HG03139 (cell line): ENCODE measurements around the gene SLC46A3.
"Not testable (repeated sequence)": the region's sequence is repeated elsewhere in the genome, so short reads cannot be mapped to it uniquely, and the experiment has no call there.

Experiments
- ATAC-seq: cut with Tn5 transposase; IDR thresholded peaks from one replicate; pipeline ENCODE4 v1.9.1; 2021; ENCODE audit not compliant: unreplicated experiment

SLC46A3 gene, protein sequence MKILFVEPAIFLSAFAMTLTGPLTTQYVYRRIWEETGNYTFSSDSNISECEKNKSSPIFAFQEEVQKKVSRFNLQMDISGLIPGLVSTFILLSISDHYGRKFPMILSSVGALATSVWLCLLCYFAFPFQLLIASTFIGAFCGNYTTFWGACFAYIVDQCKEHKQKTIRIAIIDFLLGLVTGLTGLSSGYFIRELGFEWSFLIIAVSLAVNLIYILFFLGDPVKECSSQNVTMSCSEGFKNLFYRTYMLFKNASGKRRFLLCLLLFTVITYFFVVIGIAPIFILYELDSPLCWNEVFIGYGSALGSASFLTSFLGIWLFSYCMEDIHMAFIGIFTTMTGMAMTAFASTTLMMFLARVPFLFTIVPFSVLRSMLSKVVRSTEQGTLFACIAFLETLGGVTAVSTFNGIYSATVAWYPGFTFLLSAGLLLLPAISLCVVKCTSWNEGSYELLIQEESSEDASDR

DNA sequence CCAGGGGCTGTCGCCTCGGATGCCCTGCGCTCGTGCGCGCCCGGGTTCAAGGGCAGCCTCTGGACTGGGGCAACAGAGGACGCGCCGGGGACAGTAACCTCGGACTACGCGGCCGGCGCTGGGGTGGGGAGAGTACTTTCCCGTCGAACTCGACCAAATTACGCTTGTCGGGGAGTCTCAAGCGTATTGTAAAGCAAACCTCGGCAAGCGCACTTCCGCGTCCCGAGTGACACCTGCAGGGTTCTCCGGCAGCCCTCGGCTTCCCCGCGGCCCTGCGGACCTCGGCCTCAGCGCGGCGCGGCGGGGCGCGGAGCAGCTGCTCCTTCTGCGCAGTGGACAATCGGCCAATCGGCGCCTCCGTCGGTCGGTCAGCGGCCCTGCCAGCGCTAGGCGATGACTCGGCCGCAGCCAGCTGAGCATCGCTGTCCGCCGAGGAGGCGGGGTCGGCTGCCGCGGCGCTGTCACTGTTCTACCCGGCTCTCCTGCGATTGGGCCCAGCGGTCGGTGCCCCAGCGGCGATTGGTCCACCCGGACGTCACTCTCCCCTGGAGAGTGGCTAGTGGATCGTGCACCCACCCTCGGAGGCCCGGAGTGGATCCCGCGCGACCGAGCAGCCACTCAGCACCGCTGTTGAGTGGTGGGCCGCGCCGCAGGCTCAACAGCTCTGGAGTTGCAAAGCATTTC, at the start of gene SLC46A3:
Gene SLC46A3 (minus strand): TSS at position 428 of the 684 bp plus-strand sequence. CDS start 972 bp downstream, outside the sequence.
- ATAC-seq = peak; percentile 98

DNA sequence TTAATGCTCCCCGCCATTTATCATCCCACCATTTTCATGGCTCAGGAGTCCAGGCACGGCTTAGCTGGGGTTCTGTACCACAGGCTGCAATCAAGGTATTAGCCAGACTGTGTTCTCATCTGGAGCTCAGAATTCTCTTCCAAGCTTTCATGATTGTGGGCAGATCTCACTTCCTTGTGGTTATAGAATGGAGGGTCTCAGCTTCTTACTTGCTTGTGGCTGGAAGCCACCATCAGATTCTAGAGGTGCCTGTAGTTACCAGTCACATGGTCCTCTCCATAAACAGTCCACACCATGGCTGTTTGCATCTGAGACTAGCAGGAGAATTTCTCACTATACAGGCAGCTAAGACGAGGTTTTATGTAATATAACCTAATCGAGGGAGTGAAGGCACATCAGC, 45.1 kb upstream of the SLC46A3 start:
- no peak for ATAC-seq

DNA sequence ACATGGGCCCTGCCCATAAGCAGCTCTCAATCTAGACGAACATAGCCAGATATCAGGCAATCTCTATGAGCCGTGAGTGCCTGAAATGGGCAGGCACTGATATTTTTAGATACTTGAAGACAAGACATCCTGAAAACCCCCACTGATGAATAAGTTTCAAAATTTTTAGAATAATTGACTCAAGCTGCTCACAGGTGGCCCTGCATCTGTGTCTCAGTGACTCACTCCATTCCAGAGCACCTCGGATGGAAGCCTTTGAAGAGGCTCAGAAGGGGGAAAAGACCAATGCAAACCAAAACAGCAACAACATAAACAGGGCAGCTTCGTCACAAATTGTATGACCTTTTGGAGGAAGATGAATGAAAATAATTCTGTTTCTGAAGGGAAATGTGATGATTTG, 42.8 kb upstream of the SLC46A3 start:
- ATAC-seq = no peak

DNA sequence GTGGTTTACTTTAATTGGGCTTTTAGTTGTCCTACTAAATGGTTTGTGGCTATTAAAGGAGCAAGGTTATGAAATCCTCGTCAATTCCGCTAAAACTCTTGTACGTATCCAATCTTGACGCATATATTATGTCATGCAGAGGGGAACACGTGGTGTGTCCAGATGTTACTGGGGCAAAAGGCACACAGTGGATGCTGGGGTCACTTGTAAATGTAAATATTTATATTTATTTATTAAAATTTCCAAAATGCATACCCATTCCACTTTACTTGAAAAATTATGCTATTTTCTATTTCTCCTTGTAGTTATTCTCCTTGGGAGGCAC, 36.7 kb upstream of the SLC46A3 start:
- ATAC-seq = no peak

DNA sequence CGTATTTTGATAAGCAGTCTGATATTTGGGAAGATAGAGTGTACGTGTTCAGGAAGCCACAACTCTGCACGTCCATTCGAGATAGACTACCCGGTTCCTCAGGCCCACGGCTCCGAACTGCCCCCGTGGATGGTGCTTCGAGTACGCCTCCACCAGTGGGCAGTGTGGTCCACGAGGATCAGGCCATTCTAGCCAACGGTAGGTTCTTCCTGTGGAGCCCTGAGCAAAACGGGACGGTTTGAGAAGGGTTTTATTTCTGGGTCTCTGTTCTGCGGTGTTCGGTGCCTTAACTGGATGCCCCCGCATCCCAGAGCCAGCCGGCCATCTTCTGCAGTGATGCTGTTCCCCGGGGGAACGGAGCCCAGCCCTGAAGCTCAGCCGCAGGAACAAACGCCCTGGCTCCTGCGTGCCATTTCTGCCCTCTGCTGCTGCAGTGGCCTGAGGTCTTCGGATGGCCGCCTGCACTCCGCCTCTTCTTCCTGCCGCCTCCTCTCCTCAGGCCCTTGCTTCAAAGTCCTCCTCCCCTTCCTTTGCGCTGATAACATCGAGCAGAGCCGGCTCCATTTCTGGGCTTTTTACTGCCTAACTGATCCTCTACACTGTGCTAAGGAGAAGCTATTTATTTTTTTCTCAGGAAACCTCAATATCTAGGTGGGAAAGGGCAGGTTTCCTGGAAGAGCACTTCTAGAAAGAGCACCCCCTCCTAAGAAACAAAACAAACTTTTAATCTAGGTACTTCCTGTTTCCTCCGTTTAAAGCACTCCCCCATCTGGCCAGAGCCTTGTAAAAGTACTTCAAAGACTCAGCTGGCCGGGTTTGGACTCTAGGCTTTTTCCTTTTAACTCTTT, 36.2 kb upstream of the SLC46A3 start:
- ATAC-seq = no peak

DNA sequence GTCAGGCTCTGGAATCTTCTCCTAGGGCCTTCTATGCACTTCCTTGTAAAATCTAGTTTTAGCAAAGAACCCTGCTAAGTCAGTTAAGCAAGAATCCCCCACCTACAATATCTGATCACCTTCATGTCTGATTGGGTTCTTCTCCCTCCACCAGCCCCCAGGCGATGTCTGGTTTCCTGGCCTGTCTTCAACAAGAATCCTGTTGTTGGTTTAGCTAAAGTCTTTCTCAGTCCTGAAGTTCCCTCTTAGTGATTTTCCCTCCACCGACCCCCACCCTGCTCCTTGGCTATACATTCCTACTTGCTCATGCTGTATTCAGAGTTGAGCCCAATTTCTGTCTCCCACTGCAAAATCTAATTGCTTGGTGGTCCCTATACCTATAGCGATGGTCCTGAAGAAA, 35.2 kb upstream of the SLC46A3 start:
- ATAC-seq = no peak

DNA sequence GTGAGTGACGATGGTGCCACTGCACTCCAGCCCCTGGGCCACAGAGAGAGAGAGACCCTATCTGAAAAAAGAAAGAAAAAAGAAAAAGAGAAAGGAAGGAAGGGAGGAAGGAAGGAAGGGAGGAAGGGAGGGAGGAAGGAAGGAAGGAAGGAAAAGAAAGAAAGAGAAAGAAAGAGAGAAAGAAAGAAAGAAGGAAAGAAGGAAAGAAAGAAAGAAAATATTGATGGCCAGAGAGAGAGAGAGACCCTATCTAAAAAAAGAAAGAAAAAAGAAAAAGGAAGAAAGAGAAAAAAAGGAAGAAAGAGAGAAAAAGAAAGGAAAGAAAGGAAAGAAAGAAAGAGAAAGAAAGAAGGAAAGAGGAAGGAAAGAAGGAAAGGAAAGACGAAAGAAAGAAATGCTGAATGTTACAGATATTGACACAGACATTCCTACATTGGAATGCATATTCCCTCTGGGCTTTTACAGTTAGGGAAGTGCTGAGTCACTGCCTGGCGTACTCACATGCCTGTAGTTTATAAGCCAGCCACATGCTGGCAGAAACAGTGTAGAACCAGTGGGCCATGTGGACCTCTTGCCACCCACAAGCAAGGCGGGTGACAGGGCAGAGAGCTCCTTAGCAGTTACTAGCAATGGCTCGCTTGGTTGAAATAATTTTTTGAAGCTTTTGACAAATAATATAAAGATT, 34.6 kb upstream of the SLC46A3 start:
- ATAC-seq = no peak

DNA sequence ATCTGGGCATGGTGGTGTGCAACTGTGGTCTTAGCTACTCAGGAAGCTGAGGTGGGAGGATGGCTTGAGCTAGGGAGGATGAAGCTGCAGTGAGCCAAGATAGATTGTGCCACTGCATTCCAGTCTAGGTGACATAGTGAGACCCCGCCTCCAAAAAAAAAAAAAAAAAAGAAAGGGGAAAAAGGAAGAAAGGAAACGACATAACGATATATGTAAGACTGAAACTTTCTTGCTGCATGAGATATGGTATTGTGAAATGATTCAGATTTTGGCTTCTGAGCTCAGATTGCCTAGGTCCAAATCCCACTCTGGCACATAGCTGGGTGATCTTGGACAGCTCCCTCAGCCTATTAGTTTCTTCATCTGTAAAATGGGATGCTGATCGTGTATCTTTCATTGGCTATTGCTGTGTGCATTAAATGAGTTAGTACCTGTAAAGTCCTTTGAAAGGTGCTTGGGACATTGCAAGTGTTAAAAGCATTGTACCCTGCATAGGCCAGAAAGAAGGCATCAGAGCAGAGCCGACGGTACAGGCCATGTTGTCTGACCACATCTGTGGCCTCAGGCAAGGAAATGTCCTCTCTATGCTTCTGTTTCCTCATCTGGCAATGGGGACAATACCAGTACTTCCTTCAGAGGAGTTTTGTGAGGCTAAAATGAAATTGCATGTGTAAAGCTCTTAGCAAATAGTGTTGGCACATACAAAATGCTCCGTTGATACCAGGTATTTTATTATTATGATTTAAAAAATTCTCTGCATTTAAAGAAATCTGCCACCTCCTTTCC, 32.6 kb upstream of the SLC46A3 start:
- ATAC-seq = no peak

DNA sequence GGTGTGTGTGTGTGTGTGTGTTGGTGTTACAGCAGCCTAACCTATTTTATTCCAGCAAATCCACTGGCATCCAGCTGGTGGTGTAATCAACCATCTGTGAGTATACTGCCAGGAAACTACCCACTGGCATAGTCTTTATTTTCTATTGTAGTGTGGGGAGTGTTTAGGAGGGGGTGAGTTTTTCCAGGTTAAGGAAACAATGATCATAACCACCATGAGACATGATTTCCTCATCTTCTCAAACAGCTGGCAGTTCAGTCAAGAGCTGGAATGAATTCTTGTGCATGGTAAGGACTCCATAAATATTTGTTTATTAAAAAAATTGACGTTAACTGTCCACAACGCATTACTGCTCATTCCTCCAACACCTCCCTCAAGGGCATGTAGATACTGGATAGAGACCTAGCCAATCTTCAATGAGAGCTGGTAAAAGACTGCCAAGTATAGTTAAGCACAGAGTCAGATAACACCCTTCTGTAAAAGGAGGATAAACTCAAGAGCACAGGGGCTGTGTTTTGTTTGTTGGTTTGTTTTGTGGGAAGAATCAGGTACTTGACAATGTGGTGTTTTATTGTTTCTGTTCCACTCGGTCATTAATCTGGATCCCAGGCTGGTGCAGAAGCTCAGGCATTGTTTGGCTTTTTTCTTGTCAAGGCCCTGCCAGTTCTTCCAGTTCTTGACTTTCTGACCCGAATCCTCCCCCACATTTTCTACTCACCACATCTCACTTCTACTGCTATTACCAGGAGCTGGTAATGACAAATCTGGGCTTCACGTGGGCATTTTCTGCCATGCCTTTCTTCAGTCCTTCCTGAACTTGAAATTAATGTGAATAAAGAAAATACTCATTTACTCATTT, 31.6 kb upstream of the SLC46A3 start:
- ATAC-seq = no peak

DNA sequence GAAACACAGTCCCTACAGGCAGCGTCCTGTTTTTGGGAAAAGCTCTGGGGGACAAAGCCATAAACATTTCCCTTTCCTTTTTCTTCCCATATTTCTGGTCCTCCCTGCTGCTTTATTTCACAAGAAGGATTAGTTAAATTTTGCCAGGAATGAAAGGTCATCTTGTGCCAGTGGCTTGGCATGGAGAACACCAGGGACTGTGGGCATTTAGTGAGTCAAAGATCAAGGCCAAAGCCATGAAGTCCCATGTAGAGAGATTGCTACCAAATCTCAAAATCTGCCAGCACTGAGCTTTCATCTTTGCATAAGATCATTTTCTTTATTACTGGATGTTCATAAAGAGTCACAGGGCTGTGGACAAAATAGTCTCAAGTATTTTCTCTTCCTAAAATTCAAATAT, 29.1 kb upstream of the SLC46A3 start:
- no peak for ATAC-seq

DNA sequence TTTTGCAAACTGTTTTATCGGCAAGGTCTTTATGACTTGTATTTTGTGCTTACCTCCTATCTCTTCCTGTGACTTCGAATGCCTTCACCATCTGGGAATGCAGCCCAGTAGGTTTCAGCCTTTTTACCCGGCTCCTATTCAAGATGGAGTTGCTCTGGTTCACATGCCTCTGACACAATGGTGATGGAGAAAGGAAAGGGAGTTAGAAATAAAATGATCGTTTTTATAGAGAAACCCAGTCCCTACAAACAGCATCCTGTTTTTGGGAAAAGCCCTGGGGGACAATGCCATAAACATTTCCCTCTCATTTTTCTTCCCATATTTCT, 27.5 kb upstream of the SLC46A3 start:
- ATAC-seq = no peak

DNA sequence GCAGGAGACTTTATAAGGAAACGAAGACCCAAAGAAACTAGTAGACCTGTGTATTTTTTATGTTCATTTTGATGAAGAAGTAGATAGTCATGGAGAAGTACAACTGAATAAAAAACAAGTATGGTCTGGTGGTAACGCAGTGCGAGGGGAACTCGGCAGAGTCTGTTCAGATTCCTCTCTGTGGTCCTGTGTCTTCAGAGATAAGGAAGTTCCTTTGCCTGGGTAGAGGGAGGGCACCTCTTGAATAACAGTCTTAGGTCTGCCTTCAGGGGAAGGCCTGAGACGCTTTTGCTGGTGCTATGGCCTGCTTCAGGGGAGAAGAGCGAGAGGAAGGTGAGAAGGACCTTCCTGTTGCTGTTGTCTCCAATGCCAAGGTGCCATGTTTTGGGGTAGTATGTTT, 25.9 kb upstream of the SLC46A3 start:
- ATAC-seq = no peak

DNA sequence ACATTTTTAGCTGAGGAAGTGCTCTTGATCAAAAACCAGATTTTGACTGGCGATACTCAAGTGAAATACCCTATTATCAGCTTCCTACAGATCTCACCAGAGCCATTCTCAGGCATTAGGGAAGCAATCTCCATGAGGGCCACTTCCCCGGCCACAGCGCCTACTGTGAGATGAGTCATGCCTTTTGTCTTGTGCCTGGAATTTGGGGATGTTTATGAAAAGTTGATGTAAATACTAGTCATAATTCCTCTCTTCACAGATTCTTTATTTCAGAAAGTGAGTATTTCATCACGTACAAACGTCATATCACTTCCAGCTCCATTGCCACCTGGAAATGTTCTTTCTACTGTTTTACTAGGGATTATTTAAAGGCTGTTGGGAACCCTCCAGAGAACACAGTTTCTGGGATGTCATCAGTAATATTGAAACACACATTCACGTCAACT, 25.3 kb upstream of the SLC46A3 start:
- ATAC-seq = no peak

DNA sequence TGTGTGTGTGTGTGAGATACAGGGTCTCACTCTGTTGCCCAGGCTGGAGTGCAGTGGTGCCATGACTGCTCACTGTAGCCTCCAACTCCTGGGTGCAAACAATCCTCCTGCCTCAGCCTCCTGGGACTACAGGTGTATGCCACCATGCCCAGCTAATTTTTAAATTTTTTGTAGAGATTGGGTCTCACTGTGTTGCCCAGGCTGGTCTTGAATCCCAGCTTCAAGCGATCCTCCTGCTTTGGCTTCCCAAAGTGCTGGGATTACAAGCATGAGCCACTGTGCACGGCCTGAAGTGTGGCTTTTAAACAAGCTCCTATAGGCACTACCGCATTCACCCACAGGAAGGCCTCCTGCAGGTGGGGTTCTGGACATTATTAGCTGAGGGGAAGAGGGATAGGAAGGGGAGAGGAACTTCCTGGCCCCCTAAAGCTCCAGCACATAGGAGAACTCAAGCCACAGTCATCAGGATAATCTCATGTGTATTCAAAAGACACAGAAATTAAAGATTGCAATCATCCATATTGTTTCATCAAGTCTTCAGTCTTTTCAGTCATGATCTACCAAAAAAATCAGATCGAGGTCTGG, 24.8 kb upstream of the SLC46A3 start:
- ATAC-seq = no peak

DNA sequence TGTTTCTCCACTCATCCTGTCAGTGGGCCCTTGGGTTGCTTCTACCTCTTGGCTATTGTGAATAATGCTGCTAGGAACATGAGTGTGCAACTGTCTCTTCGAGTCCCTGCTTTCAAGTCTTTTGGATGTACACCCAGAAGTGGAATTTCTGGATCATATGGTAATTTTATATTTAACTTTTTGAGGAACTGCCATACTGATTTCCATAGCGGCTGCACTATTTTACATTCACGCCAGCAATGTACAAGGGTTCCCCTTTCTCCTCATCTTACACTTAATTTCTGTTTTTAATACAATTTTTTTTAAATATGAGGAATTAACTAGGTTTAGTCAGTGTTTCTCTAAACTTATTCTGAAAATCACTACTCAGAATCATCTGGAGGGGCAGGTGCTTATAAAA, 24.2 kb upstream of the SLC46A3 start:
- no peak for ATAC-seq

DNA sequence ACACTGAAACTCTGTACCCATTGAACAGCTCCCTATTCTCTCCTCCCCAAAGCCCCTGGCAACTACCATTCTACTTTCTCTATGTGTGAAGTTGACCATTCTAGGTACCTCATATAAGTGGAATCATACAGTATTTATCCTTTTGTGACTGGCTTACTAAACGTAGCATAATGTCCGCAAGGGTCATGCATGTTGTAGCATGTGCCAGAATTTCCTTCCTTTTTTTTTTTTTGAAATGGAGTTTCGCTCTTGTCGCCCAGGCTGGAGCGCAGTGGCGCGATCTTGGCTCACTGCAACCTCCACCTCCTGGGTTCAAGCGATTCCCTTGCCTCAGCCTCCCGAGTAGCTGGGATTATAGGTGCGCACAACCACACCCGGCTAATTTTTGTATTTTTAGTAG, 23.7 kb upstream of the SLC46A3 start:
- ATAC-seq = not testable (repeated sequence)

DNA sequence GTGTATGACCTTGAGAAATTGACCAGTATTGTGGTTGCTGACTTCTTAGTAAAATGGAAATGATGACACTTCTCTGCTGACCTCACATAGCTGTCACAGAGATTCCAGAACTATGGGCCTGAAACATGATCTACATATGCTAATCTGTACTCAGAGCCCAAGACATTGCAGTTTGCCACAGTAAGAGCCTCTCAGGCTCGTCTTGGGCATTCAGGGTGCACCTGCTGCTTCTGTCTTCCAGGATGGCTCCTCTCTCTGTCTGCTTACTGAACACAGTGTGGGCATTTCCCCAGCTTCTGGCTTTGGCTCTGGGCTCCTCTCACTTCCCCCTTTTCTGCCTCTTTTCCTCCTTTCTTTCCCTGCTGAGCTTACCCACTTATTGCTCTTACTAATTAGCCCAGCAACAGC, 22.3 kb upstream of the SLC46A3 start:
- no peak for ATAC-seq

DNA sequence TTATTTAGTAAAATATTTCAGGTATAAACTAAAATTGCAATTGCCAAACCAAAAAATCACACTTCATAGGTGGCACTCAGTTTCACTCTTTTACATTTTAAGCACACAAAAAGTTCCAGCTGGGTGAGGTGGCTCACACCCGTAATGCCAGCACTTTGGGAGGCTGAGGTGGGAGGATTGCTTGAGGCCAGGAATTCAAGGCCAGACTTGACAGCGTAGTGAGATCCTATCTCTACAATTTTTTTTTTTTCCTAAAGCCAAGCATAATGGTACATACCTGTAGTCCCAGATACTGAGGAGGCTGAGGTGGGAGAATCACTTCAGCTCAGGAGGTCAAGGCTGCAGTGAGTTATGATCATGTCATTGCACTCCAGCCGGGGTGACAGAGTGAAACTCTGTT, 20.6 kb upstream of the SLC46A3 start:
- ATAC-seq = no peak

DNA sequence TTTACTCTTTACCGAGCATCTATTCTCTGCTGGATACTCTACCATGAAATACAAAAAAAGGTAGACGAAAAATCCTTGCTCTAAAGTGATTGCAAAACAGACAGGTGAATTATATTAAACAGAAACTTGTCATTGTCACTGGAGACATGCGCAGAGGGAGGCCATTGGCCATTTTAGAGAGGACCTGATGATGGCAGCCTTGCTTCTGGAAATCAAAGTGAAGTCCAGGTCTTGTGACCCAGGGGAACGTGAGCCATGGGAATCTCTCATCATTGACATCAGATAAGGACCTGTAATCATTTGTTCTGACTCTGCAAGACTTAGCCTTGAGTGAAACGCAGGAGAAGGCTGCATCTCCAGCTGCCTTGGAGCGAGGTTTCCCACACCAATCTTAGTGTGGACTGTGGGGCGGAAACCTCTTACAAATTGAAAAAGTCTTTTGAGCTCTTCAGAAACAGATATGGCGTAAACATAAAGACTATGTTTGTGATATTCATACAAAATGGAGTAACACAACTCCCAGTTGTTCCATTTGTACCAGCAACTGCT, 16.8 kb upstream of the SLC46A3 start:
- no peak for ATAC-seq
